GM23338 (cell line): Measurements from ENCODE around the gene MED13L.

Source experiments
- CREB1 ChIP-seq: fragments of 250-450 bp; sonication (Bioruptor Pico); IDR thresholded peaks from 2 replicates; pipeline ENCODE4 v1.5.0; 2020; ENCODE audit warnings: low read depth, mild to moderate bottlenecking, moderate library complexity
- EZH2 ChIP-seq: fragments of 200-600 bp; sonication (generic); IDR thresholded peaks from one replicate; pipeline ENCODE4 v1.8.0; 2017; ENCODE audit warnings: antibody characterized with exemption, mild to moderate bottlenecking, low read depth; ENCODE audit not compliant: unreplicated experiment
- EZH2phosphoT487 ChIP-seq: fragments of 200-600 bp; sonication (generic); IDR thresholded peaks from one replicate; pipeline ENCODE4 v1.8.1; 2018; ENCODE audit warnings: antibody characterized with exemption; ENCODE audit not compliant: unreplicated experiment
- JUNB ChIP-seq: IDR thresholded peaks from one replicate; pipeline ENCODE4 v1.6.1; 2016; ENCODE audit warnings: antibody characterized with exemption; ENCODE audit not compliant: unreplicated experiment
- NANOG ChIP-seq: IDR thresholded peaks from 2 replicates; pipeline ENCODE4 v1.6.1; 2016; ENCODE audit warnings: antibody characterized with exemption, borderline replicate concordance
- POLR2AphosphoS5 ChIP-seq: IDR thresholded peaks from 2 replicates; pipeline ENCODE4 v1.6.1; 2016; ENCODE audit warnings: antibody characterized with exemption, low read depth
- STAT1 ChIP-seq: IDR thresholded peaks from one replicate; pipeline ENCODE4 v1.6.1; 2016; ENCODE audit warnings: antibody characterized with exemption; ENCODE audit not compliant: unreplicated experiment
- TF ChIP-seq, protein P1 (sequence below), 2 experiments: fragments of 200-600 bp in 1 of 2; sonication (generic) in 1 of 2; conservative IDR thresholded peaks; 2 replicates each; pipeline versions ENCODE4 v1.5.1 to v1.6.1; 2016 to 2017; ENCODE audit warnings: antibody characterized with exemption in 2 of 2, low read depth in 2 of 2, mild to moderate bottlenecking in 2 of 2, moderate library complexity in 1 of 2
- TF ChIP-seq, protein P2 (sequence below): IDR thresholded peaks from one replicate; pipeline ENCODE4 v1.6.1; 2018; ENCODE audit warnings: antibody characterized with exemption; ENCODE audit not compliant: unreplicated experiment
- TF ChIP-seq, protein P3 (sequence below): fragments of 250-450 bp; sonication (Bioruptor Pico); IDR thresholded peaks from 2 replicates; pipeline ENCODE4 v1.5.0; 2020; ENCODE audit warnings: mild to moderate bottlenecking, moderate library complexity

DNA sequence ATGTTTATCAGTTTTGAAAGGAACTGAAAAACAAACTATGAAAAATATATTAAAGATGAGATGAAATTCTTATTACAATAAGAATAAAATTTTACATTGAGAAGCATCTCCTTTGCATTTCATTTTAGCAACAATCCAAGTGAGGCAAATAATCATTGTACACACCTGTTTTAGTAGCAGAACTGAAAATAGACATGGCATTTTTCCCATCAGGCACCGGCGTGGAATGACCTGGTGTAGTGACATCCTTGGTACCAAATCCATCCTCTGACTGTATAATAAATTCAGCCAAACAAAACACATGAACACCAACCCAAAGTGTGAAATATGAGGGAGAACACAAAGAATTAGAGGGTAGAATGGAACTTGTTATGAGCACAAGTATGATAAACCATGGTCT, 271.4 kb downstream of the MED13L start:
- TF ChIP-seq, protein P1, sequence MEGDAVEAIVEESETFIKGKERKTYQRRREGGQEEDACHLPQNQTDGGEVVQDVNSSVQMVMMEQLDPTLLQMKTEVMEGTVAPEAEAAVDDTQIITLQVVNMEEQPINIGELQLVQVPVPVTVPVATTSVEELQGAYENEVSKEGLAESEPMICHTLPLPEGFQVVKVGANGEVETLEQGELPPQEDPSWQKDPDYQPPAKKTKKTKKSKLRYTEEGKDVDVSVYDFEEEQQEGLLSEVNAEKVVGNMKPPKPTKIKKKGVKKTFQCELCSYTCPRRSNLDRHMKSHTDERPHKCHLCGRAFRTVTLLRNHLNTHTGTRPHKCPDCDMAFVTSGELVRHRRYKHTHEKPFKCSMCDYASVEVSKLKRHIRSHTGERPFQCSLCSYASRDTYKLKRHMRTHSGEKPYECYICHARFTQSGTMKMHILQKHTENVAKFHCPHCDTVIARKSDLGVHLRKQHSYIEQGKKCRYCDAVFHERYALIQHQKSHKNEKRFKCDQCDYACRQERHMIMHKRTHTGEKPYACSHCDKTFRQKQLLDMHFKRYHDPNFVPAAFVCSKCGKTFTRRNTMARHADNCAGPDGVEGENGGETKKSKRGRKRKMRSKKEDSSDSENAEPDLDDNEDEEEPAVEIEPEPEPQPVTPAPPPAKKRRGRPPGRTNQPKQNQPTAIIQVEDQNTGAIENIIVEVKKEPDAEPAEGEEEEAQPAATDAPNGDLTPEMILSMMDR (conservative IDR thresholded peaks at IDR 0.05; ENCODE audit: low read depth in 2 of 2): no peak
- TF ChIP-seq, protein P2, sequence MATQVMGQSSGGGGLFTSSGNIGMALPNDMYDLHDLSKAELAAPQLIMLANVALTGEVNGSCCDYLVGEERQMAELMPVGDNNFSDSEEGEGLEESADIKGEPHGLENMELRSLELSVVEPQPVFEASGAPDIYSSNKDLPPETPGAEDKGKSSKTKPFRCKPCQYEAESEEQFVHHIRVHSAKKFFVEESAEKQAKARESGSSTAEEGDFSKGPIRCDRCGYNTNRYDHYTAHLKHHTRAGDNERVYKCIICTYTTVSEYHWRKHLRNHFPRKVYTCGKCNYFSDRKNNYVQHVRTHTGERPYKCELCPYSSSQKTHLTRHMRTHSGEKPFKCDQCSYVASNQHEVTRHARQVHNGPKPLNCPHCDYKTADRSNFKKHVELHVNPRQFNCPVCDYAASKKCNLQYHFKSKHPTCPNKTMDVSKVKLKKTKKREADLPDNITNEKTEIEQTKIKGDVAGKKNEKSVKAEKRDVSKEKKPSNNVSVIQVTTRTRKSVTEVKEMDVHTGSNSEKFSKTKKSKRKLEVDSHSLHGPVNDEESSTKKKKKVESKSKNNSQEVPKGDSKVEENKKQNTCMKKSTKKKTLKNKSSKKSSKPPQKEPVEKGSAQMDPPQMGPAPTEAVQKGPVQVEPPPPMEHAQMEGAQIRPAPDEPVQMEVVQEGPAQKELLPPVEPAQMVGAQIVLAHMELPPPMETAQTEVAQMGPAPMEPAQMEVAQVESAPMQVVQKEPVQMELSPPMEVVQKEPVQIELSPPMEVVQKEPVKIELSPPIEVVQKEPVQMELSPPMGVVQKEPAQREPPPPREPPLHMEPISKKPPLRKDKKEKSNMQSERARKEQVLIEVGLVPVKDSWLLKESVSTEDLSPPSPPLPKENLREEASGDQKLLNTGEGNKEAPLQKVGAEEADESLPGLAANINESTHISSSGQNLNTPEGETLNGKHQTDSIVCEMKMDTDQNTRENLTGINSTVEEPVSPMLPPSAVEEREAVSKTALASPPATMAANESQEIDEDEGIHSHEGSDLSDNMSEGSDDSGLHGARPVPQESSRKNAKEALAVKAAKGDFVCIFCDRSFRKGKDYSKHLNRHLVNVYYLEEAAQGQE: no peak
- TF ChIP-seq, protein P3, sequence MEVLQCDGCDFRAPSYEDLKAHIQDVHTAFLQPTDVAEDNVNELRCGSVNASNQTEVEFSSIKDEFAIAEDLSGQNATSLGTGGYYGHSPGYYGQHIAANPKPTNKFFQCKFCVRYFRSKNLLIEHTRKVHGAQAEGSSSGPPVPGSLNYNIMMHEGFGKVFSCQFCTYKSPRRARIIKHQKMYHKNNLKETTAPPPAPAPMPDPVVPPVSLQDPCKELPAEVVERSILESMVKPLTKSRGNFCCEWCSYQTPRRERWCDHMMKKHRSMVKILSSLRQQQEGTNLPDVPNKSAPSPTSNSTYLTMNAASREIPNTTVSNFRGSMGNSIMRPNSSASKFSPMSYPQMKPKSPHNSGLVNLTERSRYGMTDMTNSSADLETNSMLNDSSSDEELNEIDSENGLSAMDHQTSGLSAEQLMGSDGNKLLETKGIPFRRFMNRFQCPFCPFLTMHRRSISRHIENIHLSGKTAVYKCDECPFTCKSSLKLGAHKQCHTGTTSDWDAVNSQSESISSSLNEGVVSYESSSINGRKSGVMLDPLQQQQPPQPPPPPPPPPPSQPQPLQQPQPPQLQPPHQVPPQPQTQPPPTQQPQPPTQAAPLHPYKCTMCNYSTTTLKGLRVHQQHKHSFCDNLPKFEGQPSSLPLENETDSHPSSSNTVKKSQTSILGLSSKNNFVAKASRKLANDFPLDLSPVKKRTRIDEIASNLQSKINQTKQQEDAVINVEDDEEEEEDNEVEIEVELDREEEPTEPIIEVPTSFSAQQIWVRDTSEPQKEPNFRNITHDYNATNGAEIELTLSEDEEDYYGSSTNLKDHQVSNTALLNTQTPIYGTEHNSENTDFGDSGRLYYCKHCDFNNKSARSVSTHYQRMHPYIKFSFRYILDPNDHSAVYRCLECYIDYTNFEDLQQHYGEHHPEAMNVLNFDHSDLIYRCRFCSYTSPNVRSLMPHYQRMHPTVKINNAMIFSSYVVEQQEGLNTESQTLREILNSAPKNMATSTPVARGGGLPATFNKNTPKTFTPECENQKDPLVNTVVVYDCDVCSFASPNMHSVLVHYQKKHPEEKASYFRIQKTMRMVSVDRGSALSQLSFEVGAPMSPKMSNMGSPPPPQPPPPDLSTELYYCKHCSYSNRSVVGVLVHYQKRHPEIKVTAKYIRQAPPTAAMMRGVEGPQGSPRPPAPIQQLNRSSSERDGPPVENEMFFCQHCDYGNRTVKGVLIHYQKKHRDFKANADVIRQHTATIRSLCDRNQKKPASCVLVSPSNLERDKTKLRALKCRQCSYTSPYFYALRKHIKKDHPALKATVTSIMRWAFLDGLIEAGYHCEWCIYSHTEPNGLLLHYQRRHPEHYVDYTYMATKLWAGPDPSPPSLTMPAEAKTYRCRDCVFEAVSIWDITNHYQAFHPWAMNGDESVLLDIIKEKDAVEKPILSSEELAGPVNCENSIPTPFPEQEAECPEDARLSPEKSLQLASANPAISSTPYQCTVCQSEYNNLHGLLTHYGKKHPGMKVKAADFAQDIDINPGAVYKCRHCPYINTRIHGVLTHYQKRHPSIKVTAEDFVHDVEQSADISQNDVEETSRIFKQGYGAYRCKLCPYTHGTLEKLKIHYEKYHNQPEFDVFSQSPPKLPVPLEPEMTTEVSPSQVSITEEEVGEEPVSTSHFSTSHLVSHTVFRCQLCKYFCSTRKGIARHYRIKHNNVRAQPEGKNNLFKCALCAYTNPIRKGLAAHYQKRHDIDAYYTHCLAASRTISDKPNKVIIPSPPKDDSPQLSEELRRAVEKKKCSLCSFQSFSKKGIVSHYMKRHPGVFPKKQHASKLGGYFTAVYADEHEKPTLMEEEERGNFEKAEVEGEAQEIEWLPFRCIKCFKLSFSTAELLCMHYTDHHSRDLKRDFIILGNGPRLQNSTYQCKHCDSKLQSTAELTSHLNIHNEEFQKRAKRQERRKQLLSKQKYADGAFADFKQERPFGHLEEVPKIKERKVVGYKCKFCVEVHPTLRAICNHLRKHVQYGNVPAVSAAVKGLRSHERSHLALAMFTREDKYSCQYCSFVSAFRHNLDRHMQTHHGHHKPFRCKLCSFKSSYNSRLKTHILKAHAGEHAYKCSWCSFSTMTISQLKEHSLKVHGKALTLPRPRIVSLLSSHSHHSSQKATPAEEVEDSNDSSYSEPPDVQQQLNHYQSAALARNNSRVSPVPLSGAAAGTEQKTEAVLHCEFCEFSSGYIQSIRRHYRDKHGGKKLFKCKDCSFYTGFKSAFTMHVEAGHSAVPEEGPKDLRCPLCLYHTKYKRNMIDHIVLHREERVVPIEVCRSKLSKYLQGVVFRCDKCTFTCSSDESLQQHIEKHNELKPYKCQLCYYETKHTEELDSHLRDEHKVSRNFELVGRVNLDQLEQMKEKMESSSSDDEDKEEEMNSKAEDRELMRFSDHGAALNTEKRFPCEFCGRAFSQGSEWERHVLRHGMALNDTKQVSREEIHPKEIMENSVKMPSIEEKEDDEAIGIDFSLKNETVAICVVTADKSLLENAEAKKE (CRISPR knock-in tag): no peak
- TF ChIP-seq EZH2phosphoT487 (no peak), EZH2 (no peak), POLR2AphosphoS5 (no peak), CREB1 (CRISPR knock-in tag) (no peak), JUNB (no peak), STAT1 (no peak), NANOG (no peak)
